Measurements from ENCODE around the gene F8.

DNA sequence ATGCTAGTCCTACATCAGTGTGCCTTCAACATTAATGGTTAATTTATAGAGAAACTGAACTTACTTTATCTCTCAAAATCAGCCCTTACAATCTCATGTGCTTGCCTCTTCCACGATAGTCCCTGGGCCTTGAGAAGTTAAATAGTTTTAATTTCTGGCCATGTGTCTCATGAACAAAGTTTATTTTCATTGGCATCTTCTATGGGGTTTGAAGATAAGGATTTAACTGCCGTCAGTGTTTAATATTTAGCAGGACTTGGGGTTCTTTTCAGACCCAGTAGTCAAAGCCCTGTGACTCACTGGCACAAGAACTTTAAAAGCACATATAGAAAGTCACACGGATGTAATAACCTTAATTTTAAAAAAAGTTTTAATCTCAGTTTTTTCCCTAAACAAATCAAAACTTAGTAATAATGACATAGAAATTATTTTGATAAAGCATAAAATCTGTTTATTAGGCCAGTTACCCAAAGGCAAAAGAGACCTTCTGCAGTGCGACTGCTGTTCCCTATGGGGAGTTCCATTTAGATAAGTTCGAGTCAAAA lies 207.2 kb downstream of the F8 start:
- TF ChIP-seq, protein P1, sequence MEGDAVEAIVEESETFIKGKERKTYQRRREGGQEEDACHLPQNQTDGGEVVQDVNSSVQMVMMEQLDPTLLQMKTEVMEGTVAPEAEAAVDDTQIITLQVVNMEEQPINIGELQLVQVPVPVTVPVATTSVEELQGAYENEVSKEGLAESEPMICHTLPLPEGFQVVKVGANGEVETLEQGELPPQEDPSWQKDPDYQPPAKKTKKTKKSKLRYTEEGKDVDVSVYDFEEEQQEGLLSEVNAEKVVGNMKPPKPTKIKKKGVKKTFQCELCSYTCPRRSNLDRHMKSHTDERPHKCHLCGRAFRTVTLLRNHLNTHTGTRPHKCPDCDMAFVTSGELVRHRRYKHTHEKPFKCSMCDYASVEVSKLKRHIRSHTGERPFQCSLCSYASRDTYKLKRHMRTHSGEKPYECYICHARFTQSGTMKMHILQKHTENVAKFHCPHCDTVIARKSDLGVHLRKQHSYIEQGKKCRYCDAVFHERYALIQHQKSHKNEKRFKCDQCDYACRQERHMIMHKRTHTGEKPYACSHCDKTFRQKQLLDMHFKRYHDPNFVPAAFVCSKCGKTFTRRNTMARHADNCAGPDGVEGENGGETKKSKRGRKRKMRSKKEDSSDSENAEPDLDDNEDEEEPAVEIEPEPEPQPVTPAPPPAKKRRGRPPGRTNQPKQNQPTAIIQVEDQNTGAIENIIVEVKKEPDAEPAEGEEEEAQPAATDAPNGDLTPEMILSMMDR (IDR thresholded peaks at IDR 0.05), result no peak
- no peak for TF ChIP-seq POLR2A (IDR thresholded peaks at IDR 0.05)
